ENCODE results near the gene APCDD1L.

Gene APCDD1L

DNA sequence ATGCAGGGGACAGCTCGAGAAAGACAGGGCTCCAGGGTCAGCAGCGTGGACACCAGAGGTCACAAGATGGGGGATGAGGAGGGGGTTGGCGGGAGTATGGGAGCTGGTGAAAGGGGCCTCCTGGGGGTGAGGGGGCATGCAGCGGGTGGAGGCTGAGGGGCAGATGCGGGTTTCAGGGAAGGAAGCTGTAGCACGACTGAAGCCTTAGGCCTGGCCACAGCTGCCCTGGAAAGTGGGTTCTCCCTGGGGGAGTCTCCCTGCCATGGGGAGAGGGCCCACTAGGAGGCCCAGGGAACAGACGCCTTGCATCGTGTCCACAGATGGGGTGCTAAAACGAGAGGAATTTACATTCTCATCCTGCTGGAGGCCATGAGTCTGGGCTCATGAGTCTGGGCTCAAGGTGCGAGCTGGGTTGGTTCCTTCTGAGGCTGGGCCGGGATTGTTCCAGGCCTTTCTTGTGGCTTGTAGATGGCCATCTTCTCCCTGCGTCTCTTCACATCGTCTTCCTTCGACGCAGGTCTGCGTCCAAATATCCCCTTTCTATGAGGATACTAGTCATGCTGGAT is 18.0 kb downstream of the APCDD1L start:
- Histone ChIP-seq H3K36me3 (ENCODE audit: low read length) (no peaks in the 10 kb centered on the region), H3K79me2 (ENCODE audit: insufficient read depth, low read length) (no peaks in the 10 kb centered on the region), H3K9me2 (replicated peaks; ENCODE audit: insufficient read depth, low read length) (no peaks in the 10 kb centered on the region), H3K4me3 (ENCODE audit: insufficient read depth, low read length, poor library complexity, severe bottlenecking) (no peak overlapping the region), H3K27ac (ENCODE audit: low read depth, low read length) (no peak overlapping the region), H3K9ac (ENCODE audit: low read length) (no peak overlapping the region), H3F3A (ENCODE audit: insufficient read depth) (no peaks in the 10 kb centered on the region), H3K9me3 (ENCODE audit: insufficient read depth, low read length) (no peaks in the 10 kb centered on the region), H2AFZ (ENCODE audit: low read depth, low read length, severe bottlenecking) (no peak overlapping the region), H4K20me1 (ENCODE audit: low read depth, low read length) (no peaks in the 10 kb centered on the region), H3K27me3 (ENCODE audit: low read length) (no peaks in the 10 kb centered on the region), H3K4me2 (ENCODE audit: low read depth, low read length, poor library complexity, severe bottlenecking) (no peak overlapping the region)
- TF ChIP-seq, protein P1, sequence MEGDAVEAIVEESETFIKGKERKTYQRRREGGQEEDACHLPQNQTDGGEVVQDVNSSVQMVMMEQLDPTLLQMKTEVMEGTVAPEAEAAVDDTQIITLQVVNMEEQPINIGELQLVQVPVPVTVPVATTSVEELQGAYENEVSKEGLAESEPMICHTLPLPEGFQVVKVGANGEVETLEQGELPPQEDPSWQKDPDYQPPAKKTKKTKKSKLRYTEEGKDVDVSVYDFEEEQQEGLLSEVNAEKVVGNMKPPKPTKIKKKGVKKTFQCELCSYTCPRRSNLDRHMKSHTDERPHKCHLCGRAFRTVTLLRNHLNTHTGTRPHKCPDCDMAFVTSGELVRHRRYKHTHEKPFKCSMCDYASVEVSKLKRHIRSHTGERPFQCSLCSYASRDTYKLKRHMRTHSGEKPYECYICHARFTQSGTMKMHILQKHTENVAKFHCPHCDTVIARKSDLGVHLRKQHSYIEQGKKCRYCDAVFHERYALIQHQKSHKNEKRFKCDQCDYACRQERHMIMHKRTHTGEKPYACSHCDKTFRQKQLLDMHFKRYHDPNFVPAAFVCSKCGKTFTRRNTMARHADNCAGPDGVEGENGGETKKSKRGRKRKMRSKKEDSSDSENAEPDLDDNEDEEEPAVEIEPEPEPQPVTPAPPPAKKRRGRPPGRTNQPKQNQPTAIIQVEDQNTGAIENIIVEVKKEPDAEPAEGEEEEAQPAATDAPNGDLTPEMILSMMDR (IDR thresholded peaks at IDR 0.05; ENCODE audit: insufficient read depth, low read length, poor library complexity, severe bottlenecking) = no peak
- TF ChIP-seq EZH2phosphoT487 (conservative IDR thresholded peaks at IDR 0.05; ENCODE audit: low read length) = no peak

DNA sequence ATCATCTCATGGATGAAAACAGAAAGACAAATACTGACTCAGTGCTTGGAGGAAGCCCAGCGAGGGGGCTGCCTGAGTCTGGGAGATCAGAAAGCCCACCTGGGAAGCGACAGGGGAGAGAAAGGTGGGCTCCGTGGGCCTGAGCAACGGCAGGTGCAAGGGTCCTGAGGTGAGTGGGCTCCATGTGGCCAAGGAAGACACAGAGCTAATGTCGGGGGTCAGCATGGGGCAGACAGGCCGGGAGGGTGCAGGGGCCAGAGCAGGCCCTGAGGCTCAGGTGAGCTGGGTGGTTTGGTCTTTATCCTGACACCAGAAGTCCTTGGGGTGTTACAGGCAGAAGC is 18.8 kb downstream of the APCDD1L start:
- H3F3A ChIP-seq (ENCODE audit: insufficient read depth) = no peaks in the 10 kb centered on the region
- no peaks in the 10 kb centered on the region for H4K20me1 ChIP-seq (ENCODE audit: low read depth, low read length)
- H2AFZ ChIP-seq (ENCODE audit: low read depth, low read length, severe bottlenecking) = no peak overlapping the region
- H3K9ac ChIP-seq (ENCODE audit: low read length) = no peak overlapping the region
- H3K9me2 ChIP-seq (replicated peaks; ENCODE audit: insufficient read depth, low read length) = no peaks in the 10 kb centered on the region
- no peak overlapping the region for H3K4me3 ChIP-seq (ENCODE audit: insufficient read depth, low read length, poor library complexity, severe bottlenecking)
- H3K27ac ChIP-seq (ENCODE audit: low read depth, low read length) = no peak overlapping the region
- TF ChIP-seq EZH2phosphoT487 (conservative IDR thresholded peaks at IDR 0.05; ENCODE audit: low read length) = no peak
- TF ChIP-seq, protein P1 (IDR thresholded peaks at IDR 0.05; ENCODE audit: insufficient read depth, low read length, poor library complexity, severe bottlenecking) = no peak
- no peaks in the 10 kb centered on the region for H3K9me3 ChIP-seq (ENCODE audit: insufficient read depth, low read length)
- no peaks in the 10 kb centered on the region for H3K36me3 ChIP-seq (ENCODE audit: low read length)
- H3K4me2 ChIP-seq (ENCODE audit: low read depth, low read length, poor library complexity, severe bottlenecking) = no peak overlapping the region
- no peaks in the 10 kb centered on the region for H3K27me3 ChIP-seq (ENCODE audit: low read length)
- H3K79me2 ChIP-seq (ENCODE audit: insufficient read depth, low read length) = no peaks in the 10 kb centered on the region

DNA sequence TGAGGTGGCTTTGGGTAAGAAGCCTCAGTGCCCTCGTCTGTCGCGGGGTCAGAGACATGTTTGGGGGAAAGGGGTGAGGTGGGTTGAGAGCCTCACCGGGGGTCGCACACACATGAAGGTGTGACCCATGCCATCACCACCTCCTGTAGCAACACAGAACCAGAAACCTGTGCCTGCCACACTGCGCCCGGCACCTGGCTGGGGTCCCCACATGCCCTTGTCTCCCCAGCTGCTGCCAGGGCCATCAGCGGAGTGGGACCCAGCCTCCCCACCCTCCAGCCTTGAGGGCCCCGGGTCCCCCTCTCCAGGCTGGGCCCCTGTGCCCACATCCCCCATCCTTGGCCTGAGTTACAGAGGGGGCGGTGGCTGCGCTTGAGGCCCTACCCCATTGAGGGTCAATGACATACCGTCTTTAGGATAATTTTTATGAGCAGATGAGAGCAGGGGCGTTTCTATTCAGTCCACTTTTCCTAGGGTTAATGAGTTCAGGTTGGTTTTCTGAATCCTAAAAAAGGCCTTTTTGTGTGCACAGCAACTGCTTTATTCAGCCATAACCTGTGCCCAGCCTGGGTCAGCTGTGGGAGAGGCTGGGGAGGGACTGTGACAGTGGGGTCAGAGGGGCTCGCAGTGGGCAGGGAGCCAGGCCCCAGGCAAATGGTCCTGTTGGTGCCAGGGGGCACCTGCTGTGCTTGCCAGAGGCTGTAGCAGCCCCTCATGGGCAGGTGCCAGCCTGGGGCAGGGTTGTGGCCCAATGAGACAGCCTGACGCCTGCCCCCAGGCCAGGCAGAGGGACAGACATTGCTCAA is 19.4 kb downstream of the APCDD1L start:
- Histone ChIP-seq H3F3A (ENCODE audit: insufficient read depth) (no peaks in the 10 kb centered on the region), H4K20me1 (ENCODE audit: low read depth, low read length) (no peaks in the 10 kb centered on the region), H3K9ac (ENCODE audit: low read length) (no peak overlapping the region), H3K4me2 (ENCODE audit: low read depth, low read length, poor library complexity, severe bottlenecking) (no peak overlapping the region), H3K4me3 (ENCODE audit: insufficient read depth, low read length, poor library complexity, severe bottlenecking) (no peak overlapping the region), H3K27me3 (ENCODE audit: low read length) (no peaks in the 10 kb centered on the region), H3K9me3 (ENCODE audit: insufficient read depth, low read length) (no peaks in the 10 kb centered on the region), H2AFZ (ENCODE audit: low read depth, low read length, severe bottlenecking) (no peak overlapping the region), H3K36me3 (ENCODE audit: low read length) (no peaks in the 10 kb centered on the region), H3K27ac (ENCODE audit: low read depth, low read length) (no peak overlapping the region), H3K9me2 (replicated peaks; ENCODE audit: insufficient read depth, low read length) (no peaks in the 10 kb centered on the region), H3K79me2 (ENCODE audit: insufficient read depth, low read length) (no peaks in the 10 kb centered on the region)
- TF ChIP-seq, protein P1 (IDR thresholded peaks at IDR 0.05; ENCODE audit: insufficient read depth, low read length, poor library complexity, severe bottlenecking) = no peak
- no peak for TF ChIP-seq EZH2phosphoT487 (conservative IDR thresholded peaks at IDR 0.05; ENCODE audit: low read length)
